Measurements from ENCODE around the gene SSX2IP.

DNA sequence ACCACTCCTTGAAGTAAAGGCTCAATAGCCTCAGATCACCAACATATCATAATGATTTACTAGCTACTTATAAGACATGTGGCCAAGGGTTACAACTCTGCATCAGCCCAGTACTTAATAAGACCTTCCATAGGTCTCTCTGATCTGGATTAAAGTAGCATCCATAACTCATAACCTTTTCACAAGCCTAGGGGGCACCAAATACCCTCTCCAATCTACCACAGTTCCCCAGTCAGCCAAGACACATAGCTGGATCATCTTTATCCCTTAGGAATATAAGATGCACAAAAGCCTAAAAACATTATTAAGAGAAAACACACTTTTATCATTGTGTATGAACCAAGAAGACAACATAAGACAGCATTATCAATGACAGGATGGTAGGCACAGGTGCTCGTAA lies 22.1 kb downstream of the SSX2IP start:
- TF ChIP-seq, protein P1, sequence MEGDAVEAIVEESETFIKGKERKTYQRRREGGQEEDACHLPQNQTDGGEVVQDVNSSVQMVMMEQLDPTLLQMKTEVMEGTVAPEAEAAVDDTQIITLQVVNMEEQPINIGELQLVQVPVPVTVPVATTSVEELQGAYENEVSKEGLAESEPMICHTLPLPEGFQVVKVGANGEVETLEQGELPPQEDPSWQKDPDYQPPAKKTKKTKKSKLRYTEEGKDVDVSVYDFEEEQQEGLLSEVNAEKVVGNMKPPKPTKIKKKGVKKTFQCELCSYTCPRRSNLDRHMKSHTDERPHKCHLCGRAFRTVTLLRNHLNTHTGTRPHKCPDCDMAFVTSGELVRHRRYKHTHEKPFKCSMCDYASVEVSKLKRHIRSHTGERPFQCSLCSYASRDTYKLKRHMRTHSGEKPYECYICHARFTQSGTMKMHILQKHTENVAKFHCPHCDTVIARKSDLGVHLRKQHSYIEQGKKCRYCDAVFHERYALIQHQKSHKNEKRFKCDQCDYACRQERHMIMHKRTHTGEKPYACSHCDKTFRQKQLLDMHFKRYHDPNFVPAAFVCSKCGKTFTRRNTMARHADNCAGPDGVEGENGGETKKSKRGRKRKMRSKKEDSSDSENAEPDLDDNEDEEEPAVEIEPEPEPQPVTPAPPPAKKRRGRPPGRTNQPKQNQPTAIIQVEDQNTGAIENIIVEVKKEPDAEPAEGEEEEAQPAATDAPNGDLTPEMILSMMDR (IDR thresholded peaks at IDR 0.05), result no peak
- TF ChIP-seq POLR2A (IDR thresholded peaks at IDR 0.05), result no peak
- TF ChIP-seq EP300 (IDR thresholded peaks at IDR 0.05), result no peak
- no peak for TF ChIP-seq POLR2AphosphoS5 (IDR thresholded peaks at IDR 0.05)

All from stomach (tissue), 4 donors.